ENCODE measurements around the gene AGPAT3. TPM values are rescaled to one million over a fixed set of nuclear protein-coding genes. Genes with fewer than 3 reads are reported as not detected.

Gene AGPAT3
- total RNA-seq, 6 donors from 2014 or later: 55.0 to 102 (median 70.0) TPM

DNA sequence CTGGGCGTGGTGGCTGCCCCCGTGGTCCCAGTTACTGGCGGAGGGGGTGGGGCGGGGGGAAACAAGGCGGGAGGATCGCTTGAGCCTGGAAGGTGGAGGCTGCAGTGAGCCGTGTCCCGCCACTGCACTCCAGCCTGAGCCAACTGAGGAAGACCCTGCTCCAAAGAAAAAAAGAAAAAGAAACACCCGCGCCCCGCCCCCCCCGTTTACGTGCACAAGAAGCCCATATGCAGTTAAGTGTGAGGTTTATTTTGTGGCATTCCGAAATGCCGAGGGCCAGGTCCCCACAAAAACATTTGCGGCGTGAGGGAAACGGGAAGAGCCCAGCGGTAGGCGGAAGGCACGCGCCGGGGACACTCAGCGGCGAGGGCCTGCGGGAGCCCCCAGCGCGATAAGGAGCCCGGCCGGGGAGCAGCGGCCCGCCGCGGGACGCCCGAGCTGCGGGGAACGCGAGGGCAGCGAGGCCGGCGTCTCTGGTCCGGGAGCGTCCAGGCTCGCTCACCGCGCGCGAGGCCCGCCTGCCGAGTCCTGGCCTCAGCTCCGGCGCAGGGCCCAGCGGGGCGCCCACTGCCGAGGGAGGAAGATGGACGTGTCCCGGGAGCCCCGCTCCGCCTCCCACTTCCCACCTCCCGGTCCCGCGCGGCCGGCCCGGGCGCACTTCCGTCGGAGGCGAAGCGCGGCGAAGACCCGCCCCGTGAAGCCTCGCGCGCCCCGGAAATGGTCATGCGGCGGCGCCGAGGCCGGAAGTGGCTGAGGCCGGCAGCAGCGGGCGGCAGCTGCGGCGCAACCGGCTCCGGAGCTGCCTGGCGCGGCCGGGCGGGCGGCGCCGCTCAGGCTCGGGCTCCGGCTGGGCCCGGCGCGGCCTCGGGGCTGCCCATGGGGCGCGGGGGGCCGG, 146.8 kb downstream of the AGPAT3 start, which contains the start of gene TRAPPC10:
TSS of gene TRAPPC10 (plus strand) at position 731 of the 895 bp plus-strand sequence. CDS start 185 bp downstream, outside the sequence.
- Histone ChIP-seq H3K4me3 (peak within 1 kb of the TSS; percentile 75 to 99 (median 94)), H3K27ac (peak within 1 kb of the TSS; percentile 91 to 97 (median 96)), H3K36me3 (no peaks in the 10 kb centered on the region), H3K9me3 (no peaks in the 10 kb centered on the region), H3K27me3 (no peaks in the 10 kb centered on the region), H3K4me1 (peaks cover 21 to 47% (median 28%) of the 10 kb centered on the region in 4 donors)
- WGBS, 2 donors: 1% methylated on average over 20 to 23 of the region's 107 CpGs
- DNase-seq: peak; percentile 87 to 97
- TF ChIP-seq POLR2AphosphoS5 (IDR thresholded peaks at IDR 0.05): peak; percentile 86 to 92
- TF ChIP-seq POLR2A (IDR thresholded peaks at IDR 0.05): peak in 3 of 4 donors; percentile 69 to 97 (median 88)
- TF ChIP-seq EP300 (IDR thresholded peaks at IDR 0.05): no peak
- peak; percentile 88 to 95 for ATAC-seq (ENCODE audit: low FRiP score in 2 of 2)

DNA sequence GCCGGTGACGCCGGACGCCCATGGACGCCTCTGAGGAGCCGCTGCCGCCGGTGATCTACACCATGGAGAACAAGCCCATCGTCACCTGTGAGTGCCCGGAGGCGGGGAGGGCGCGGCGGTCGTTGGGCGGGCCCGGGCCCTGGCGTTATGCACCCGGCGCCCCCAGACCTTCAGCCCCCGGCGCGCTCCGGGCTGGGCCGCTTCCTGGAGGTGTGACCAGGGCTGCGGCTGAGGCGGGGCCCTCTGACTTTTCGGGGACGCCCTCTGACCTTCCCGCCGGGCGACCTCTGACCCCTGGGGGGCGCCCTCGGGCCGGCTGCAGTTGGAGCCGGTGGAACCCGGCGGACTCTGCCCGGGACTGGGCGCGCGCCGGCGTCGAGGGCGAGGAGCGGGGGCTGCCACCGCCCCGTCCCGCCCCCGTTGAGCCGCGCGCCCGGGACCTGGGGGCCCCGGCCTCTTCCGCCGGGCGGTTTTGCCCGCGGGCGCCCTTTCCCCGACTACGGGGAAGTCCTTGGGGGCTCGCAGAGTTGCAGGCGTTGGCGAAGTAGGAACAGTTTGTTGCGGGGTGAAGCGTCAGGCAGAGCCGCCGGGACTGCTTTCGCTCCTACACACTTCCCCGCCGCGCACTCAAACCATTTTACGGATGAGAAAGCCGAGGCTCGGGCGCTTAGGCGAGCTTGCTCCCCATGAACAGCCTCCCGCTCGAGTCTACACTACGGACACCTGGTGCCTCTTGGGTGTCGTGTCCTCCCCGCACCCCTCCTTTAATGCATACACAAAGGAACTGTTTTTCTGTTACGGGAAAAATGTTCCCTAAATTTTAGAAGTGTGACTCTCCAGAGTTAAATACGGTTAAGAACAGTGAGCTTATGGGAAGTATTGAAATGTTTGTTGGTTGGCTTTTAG, 147.7 kb downstream of the AGPAT3 start:
- WGBS, 2 donors: 0 to 1% methylated on average over 16 to 24 of the region's 87 CpGs
- TF ChIP-seq EP300 (IDR thresholded peaks at IDR 0.05) (no peak), POLR2A (IDR thresholded peaks at IDR 0.05) (no peak), POLR2AphosphoS5 (IDR thresholded peaks at IDR 0.05) (peak in 1 of 2 donors; percentile 3)
- TF ChIP-seq, protein P1, sequence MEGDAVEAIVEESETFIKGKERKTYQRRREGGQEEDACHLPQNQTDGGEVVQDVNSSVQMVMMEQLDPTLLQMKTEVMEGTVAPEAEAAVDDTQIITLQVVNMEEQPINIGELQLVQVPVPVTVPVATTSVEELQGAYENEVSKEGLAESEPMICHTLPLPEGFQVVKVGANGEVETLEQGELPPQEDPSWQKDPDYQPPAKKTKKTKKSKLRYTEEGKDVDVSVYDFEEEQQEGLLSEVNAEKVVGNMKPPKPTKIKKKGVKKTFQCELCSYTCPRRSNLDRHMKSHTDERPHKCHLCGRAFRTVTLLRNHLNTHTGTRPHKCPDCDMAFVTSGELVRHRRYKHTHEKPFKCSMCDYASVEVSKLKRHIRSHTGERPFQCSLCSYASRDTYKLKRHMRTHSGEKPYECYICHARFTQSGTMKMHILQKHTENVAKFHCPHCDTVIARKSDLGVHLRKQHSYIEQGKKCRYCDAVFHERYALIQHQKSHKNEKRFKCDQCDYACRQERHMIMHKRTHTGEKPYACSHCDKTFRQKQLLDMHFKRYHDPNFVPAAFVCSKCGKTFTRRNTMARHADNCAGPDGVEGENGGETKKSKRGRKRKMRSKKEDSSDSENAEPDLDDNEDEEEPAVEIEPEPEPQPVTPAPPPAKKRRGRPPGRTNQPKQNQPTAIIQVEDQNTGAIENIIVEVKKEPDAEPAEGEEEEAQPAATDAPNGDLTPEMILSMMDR (IDR thresholded peaks at IDR 0.05): peak in 5 of 6 experiments; percentile 18 to 62 (median 21)
- Histone ChIP-seq H3K9me3 (no peaks in the 10 kb centered on the region), H3K4me1 (peaks cover 21 to 48% (median 31%) of the 10 kb centered on the region in 4 donors), H3K27ac (peak overlapping the region; percentile 91 to 97 (median 96)), H3K36me3 (no peaks in the 10 kb centered on the region), H3K27me3 (no peaks in the 10 kb centered on the region), H3K4me3 (peak overlapping the region; percentile 75 to 99 (median 94))
- DNase-seq: peak; percentile 79 to 95
- ATAC-seq (ENCODE audit: low FRiP score in 2 of 2): peak; percentile 71 to 77

DNA sequence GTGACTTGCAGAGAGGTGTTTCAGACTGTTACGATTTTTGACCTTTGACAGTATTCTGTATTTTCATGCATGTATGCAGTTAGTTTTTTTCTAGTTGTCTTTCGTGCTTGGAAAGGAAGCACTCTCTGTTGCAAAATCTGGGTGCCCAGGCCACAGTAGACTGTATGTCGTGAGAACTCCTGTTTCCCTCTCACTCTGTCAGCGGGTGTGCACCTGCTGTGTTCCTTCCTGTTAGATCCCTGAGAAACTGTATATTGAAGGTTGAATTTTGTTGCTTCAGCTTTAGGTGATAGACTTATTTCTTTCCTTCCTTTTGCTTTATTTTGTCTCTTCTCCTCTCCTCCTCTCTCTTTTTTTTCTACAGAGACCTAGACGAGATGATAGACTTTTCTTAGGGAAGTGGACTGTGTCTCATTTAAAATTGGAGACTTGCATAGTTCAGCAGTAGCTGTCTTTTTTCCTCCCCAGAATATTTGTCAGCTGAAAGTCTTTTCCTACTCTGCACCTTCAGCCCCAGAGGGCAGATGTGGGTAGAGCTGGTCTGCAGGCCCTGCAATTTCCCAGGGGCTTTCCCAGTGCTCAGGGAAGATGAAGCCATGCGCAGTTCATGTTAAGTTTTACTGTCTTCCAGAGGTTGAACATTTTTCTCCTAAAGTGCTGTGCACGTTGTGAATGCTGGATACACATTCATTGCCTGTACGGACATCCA, 148.5 kb downstream of the AGPAT3 start:
- H3K4me3 ChIP-seq: peak overlapping the region; percentile 75 to 99 (median 94)
- DNase-seq (no peak), ATAC-seq (ENCODE audit: low FRiP score in 2 of 2) (no peak)
- H3K4me1 ChIP-seq: peaks cover 21 to 55% (median 31%) of the 10 kb centered on the region in 4 donors
- no peaks in the 10 kb centered on the region for H3K36me3 ChIP-seq
- 15 to 16% methylated on average over 8 of the region's 8 CpGs for whole genome bisulfite sequencing, 2 donors
- no peaks in the 10 kb centered on the region for H3K27me3 ChIP-seq
- no peak for TF ChIP-seq POLR2A (IDR thresholded peaks at IDR 0.05)
- TF ChIP-seq, protein P1 (IDR thresholded peaks at IDR 0.05): no peak
- no peak for TF ChIP-seq POLR2AphosphoS5 (IDR thresholded peaks at IDR 0.05)
- no peak for TF ChIP-seq EP300 (IDR thresholded peaks at IDR 0.05)
- no peaks in the 10 kb centered on the region for H3K9me3 ChIP-seq
- peak overlapping the region; percentile 91 to 97 (median 96) for H3K27ac ChIP-seq

DNA sequence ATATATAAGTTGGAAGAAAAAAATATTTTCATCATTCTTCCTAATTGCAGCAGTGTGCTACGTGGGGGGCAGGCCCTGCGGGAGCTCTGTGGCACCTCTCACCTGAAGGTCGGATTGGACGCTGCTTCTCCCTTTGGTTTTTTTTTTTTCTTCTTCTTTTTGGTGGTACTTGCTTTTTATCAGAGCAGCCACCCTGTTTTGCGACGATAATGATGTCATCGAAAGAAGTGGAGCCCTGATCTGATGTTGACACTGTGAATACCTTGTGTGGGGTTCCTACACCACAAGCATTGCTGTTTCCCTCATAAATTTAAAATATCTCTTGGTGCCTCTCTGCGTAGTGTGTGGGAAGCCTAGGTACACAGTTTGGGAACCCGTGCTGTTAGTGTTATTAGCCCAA, 152.6 kb downstream of the AGPAT3 start:
- no peak for DNase-seq
- H3K27ac ChIP-seq: no peak overlapping the region
- no peak for ATAC-seq (ENCODE audit: low FRiP score in 2 of 2)
- no peaks in the 10 kb centered on the region for H3K9me3 ChIP-seq
- TF ChIP-seq, protein P1 (IDR thresholded peaks at IDR 0.05): no peak
- TF ChIP-seq EP300 (IDR thresholded peaks at IDR 0.05): no peak
- TF ChIP-seq POLR2AphosphoS5 (IDR thresholded peaks at IDR 0.05): no peak
- TF ChIP-seq POLR2A (IDR thresholded peaks at IDR 0.05): no peak
- peaks cover 34 to 75% (median 37%) of the 10 kb centered on the region in 4 donors for H3K4me1 ChIP-seq
- H3K4me3 ChIP-seq: no peak overlapping the region
- H3K36me3 ChIP-seq: no peaks in the 10 kb centered on the region
- 85 to 88% methylated on average over 9 of the region's 9 CpGs for WGBS, 2 donors
- H3K27me3 ChIP-seq: no peaks in the 10 kb centered on the region

Data from upper lobe of left lung (tissue), 6 donors.